SU-DHL-6 (cell line): ENCODE results near the gene ABCC12.

ENCODE experiments used
- H2AFZ ChIP-seq: fragments of 200-600 bp; sonication (generic); 2 replicates; pipeline ENCODE4 v1.6.1; 2014; ENCODE audit warnings: low read depth, mild to moderate bottlenecking, moderate library complexity, mixed read lengths, antibody characterized with exemption, low read length; ENCODE audit not compliant: severe bottlenecking
- H3F3A ChIP-seq: fragments of 200-600 bp; shearing (Covaris generic); 2 replicates; pipeline ENCODE4 v1.6.0; 2016; ENCODE audit warnings: antibody characterized with exemption, mild to moderate bottlenecking; ENCODE audit not compliant: insufficient read depth
- H3K27ac ChIP-seq: fragments of 200-600 bp; sonication (generic); 2 replicates; pipeline ENCODE4 v1.5.1; 2016; ENCODE audit warnings: low read depth, mild to moderate bottlenecking, low read length, moderate library complexity, mixed read lengths
- H3K27me3 ChIP-seq: fragments of 200-600 bp; sonication (generic), shearing (Covaris generic); 2 replicates; pipeline ENCODE4 v1.6.0; 2014; ENCODE audit warnings: mild to moderate bottlenecking, low read length
- H3K36me3 ChIP-seq: fragments of 200-600 bp; sonication (generic); 2 replicates; pipeline ENCODE4 v1.6.1; 2014; ENCODE audit warnings: mild to moderate bottlenecking, low read length, mixed read lengths
- H3K4me2 ChIP-seq: fragments of 300-600, 200-600 bp; shearing (Covaris generic), sonication (generic); 2 replicates; pipeline ENCODE4 v1.6.0; 2014; ENCODE audit warnings: low read length, low read depth, mild to moderate bottlenecking; ENCODE audit not compliant: poor library complexity, severe bottlenecking
- H3K4me3 ChIP-seq: fragments of 200-600 bp; sonication (generic); 2 replicates; pipeline ENCODE4 v1.5.1; 2014; ENCODE audit warnings: antibody characterized with exemption, low read length, mild to moderate bottlenecking, mixed read lengths; ENCODE audit not compliant: insufficient read depth, poor library complexity, severe bottlenecking
- H3K79me2 ChIP-seq: fragments of 200-600 bp; sonication (generic); 2 replicates; pipeline ENCODE4 v1.6.1; 2014; ENCODE audit warnings: mild to moderate bottlenecking, low read length, moderate library complexity; ENCODE audit not compliant: insufficient read depth
- H3K9ac ChIP-seq: fragments of 200-600 bp; sonication (generic); 2 replicates; pipeline ENCODE4 v1.7.0; 2014; ENCODE audit warnings: mild to moderate bottlenecking, low read length
- H3K9me2 ChIP-seq: fragments of 200-600 bp; sonication (generic); replicated peaks from 2 replicates; pipeline ENCODE4 v1.6.1; 2014; ENCODE audit warnings: low read length; ENCODE audit not compliant: insufficient read depth
- H3K9me3 ChIP-seq: fragments of 200-600 bp; sonication (generic); 2 replicates; pipeline ENCODE4 v1.6.1; 2014; ENCODE audit warnings: low read length, mixed read lengths; ENCODE audit not compliant: insufficient read depth
- H4K20me1 ChIP-seq: fragments of 200-600 bp; sonication (generic); 2 replicates; pipeline ENCODE4 v1.6.1; 2014; ENCODE audit warnings: low read depth, mild to moderate bottlenecking, antibody characterized with exemption, low read length, moderate library complexity, mixed read lengths
- EZH2phosphoT487 ChIP-seq: fragments of 200-600 bp; sonication (generic), shearing (Covaris generic); conservative IDR thresholded peaks from 2 replicates; pipeline ENCODE4 v1.6.1; 2018; ENCODE audit warnings: mild to moderate bottlenecking, antibody characterized with exemption, low read length, moderate library complexity, mixed read lengths
- TF ChIP-seq, protein P1 (sequence below): fragments of 200-600 bp; sonication (generic); IDR thresholded peaks from one replicate; pipeline ENCODE4 v1.5.1; 2017; ENCODE audit warnings: antibody characterized with exemption, mild to moderate bottlenecking, low read length, moderate library complexity; ENCODE audit not compliant: insufficient read depth, poor library complexity, severe bottlenecking

ABCC12 gene

GRCh38 chr16:48146710-48147109 is 9.1 kb downstream of the ABCC12 start:
- Histone ChIP-seq H3K4me3 (no peak overlapping the region), H3K9me2 (no peaks in the 10 kb centered on the region), H2AFZ (no peak overlapping the region), H3K9me3 (no peaks in the 10 kb centered on the region), H3F3A (no peaks in the 10 kb centered on the region), H3K4me2 (no peak overlapping the region), H3K27me3 (no peaks in the 10 kb centered on the region), H3K9ac (no peak overlapping the region), H4K20me1 (no peaks in the 10 kb centered on the region), H3K27ac (no peak overlapping the region), H3K36me3 (no peaks in the 10 kb centered on the region), H3K79me2 (no peaks in the 10 kb centered on the region)
- TF ChIP-seq, protein P1, sequence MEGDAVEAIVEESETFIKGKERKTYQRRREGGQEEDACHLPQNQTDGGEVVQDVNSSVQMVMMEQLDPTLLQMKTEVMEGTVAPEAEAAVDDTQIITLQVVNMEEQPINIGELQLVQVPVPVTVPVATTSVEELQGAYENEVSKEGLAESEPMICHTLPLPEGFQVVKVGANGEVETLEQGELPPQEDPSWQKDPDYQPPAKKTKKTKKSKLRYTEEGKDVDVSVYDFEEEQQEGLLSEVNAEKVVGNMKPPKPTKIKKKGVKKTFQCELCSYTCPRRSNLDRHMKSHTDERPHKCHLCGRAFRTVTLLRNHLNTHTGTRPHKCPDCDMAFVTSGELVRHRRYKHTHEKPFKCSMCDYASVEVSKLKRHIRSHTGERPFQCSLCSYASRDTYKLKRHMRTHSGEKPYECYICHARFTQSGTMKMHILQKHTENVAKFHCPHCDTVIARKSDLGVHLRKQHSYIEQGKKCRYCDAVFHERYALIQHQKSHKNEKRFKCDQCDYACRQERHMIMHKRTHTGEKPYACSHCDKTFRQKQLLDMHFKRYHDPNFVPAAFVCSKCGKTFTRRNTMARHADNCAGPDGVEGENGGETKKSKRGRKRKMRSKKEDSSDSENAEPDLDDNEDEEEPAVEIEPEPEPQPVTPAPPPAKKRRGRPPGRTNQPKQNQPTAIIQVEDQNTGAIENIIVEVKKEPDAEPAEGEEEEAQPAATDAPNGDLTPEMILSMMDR = no peak
- no peak for TF ChIP-seq EZH2phosphoT487

- Histone ChIP-seq H3F3A (no peaks in the 10 kb centered on the region), H2AFZ (no peak overlapping the region), H3K9ac (no peak overlapping the region), H3K4me3 (no peak overlapping the region), H3K79me2 (no peaks in the 10 kb centered on the region), H4K20me1 (no peaks in the 10 kb centered on the region), H3K9me2 (no peaks in the 10 kb centered on the region), H3K9me3 (no peaks in the 10 kb centered on the region), H3K27me3 (no peaks in the 10 kb centered on the region), H3K27ac (no peak overlapping the region), H3K36me3 (no peaks in the 10 kb centered on the region), H3K4me2 (no peak overlapping the region)
- no peak for TF ChIP-seq EZH2phosphoT487
- TF ChIP-seq, protein P1 = no peak
Measured at GRCh38 chr16:48146131-48146530, 9.7 kb downstream of the ABCC12 start.

GRCh38 chr16:48143812-48144368 is 11.9 kb downstream of the ABCC12 start:
- no peaks in the 10 kb centered on the region for H3K9me2 ChIP-seq
- H3K36me3 ChIP-seq = no peaks in the 10 kb centered on the region
- H3F3A ChIP-seq = no peaks in the 10 kb centered on the region
- no peak overlapping the region for H3K4me2 ChIP-seq
- H3K4me3 ChIP-seq = no peak overlapping the region
- no peaks in the 10 kb centered on the region for H3K27me3 ChIP-seq
- no peak overlapping the region for H2AFZ ChIP-seq
- no peaks in the 10 kb centered on the region for H3K79me2 ChIP-seq
- TF ChIP-seq EZH2phosphoT487 = no peak
- TF ChIP-seq, protein P1 = no peak
- no peaks in the 10 kb centered on the region for H3K9me3 ChIP-seq
- no peak overlapping the region for H3K9ac ChIP-seq
- no peak overlapping the region for H3K27ac ChIP-seq
- no peaks in the 10 kb centered on the region for H4K20me1 ChIP-seq
